ENCODE data around the gene HBEGF. TPM values are rescaled to one million over a fixed set of nuclear protein-coding genes. Genes with fewer than 3 reads are reported as not detected.

The HBEGF gene
- total RNA-seq, 1 experiment from 2014 or later, result 2.4 TPM

DNA sequence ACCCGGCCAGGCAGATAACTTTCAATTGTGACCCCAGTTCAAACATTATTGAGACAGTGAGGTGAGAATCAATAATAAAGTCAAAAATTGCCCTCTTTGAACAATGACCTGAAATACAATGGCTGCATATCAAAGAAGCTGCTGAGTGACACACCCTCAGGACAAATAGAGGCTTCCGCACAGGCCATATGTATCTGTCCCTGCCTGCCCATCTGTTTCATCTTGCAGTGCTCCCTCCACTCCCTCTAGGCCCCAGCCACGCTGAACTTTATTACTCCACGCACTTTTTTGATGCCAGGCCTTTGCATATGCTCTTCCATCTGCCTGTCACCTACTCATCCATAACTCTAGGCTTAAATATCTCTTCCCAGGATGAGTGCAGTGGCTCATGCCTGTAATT lies 27.6 kb downstream of the HBEGF start:
- Mint-ChIP-seq H3K9me3 (no peaks in the 10 kb centered on the region; a peak in 1 of 5 replicates), H3K4me1 (no peaks in the 10 kb centered on the region), H3K4me3 (no peak overlapping the region), H3K27me3 (ENCODE audit: low read depth) (no peaks in the 10 kb centered on the region; the same call in none of the 2 replicates), H3K36me3 (ENCODE audit: insufficient read depth in 1 of 3, low read depth in 3 of 3) (no peaks in the 10 kb centered on the region), H3K27ac (peak overlapping the region in 1 of 3 experiments; percentile 20; a peak in 1 of 7 replicates)
- no peak overlapping the region for H3K56ac ChIP-seq (ENCODE audit: insufficient read length, low read depth, low read length)
- no peak for DNase-seq
- no peak overlapping the region for H2BK15ac ChIP-seq (ENCODE audit: low read depth, low read length)
- no peak overlapping the region for H2AFZ ChIP-seq (ENCODE audit: low read length)
- no peaks in the 10 kb centered on the region for H3K79me1 ChIP-seq (ENCODE audit: insufficient read depth, low read depth, low read length, poor library complexity, severe bottlenecking)
- no peak overlapping the region for H2BK12ac ChIP-seq (ENCODE audit: insufficient read length, low read depth, low read length)
- no peak overlapping the region for H3K14ac ChIP-seq (ENCODE audit: insufficient read depth, low read length)
- H4K20me1 ChIP-seq (ENCODE audit: control insufficient read depth, insufficient read depth, insufficient read length), result no peaks in the 10 kb centered on the region
- H2BK120ac ChIP-seq (ENCODE audit: low read depth, low read length, poor library complexity, severe bottlenecking), result no peak overlapping the region
- H3K27me3 ChIP-seq (ENCODE audit: insufficient read depth, low read length), result no peaks in the 10 kb centered on the region
- H3K4me1 ChIP-seq (ENCODE audit: insufficient read depth, low read length), result no peaks in the 10 kb centered on the region
- no peak overlapping the region for H3T11ph ChIP-seq (ENCODE audit: low read length)
- no peaks in the 10 kb centered on the region for H3K79me2 ChIP-seq (ENCODE audit: insufficient read depth, low read length)
- no CpG with 5 or more reads among the region's 4 CpGs for WGBS (ENCODE audit: extremely low coverage, insufficient read length, low lambda C conversion rate)
- no peak overlapping the region for H3K27ac ChIP-seq (ENCODE audit: insufficient read length, low read depth, low read length)
- H2BK20ac ChIP-seq (ENCODE audit: low read depth, low read length, poor library complexity, severe bottlenecking), result no peak overlapping the region
- no peak overlapping the region for H2BK5ac ChIP-seq (ENCODE audit: insufficient read length, low read length)
- H3K9me3 ChIP-seq (ENCODE audit: control insufficient read depth, low read depth, low read length), result no peaks in the 10 kb centered on the region
- no peak overlapping the region for H3K18ac ChIP-seq (ENCODE audit: insufficient read length, low read depth, low read length)
- H3K23ac ChIP-seq (ENCODE audit: insufficient read length, low read depth, low read length), result no peak overlapping the region
- TF ChIP-seq CTCF (conservative IDR thresholded peaks at IDR 0.05), result no peak
- no peak overlapping the region for H4K91ac ChIP-seq (ENCODE audit: insufficient read length, low read depth, low read length)
- no peak overlapping the region for H4K5ac ChIP-seq (ENCODE audit: insufficient read length, low read depth, low read length)
- H3K9ac ChIP-seq (ENCODE audit: extremely low read depth, insufficient read length, low read length), result no peak overlapping the region
- H4K8ac ChIP-seq (replicated peaks; ENCODE audit: insufficient read length, low read depth, low read length), result no peak overlapping the region
- no peaks in the 10 kb centered on the region for H3K23me2 ChIP-seq (ENCODE audit: insufficient read length, low read depth, low read length, poor library complexity, severe bottlenecking)
- H3K4ac ChIP-seq (ENCODE audit: low read depth, low read length), result no peak overlapping the region
- H3K4me2 ChIP-seq (ENCODE audit: insufficient read depth, insufficient read length, low read length), result no peak overlapping the region
- H2AK5ac ChIP-seq (ENCODE audit: insufficient read length, low read length), result no peak overlapping the region

All from H9 (cell line).